PC-9 (cell line): ENCODE data around the gene NUP50.

Source experiments
- EZH2 ChIP-seq: fragments of 200-600 bp; sonication (generic); IDR thresholded peaks from 2 replicates; pipeline ENCODE4 v1.8.0; 2017; ENCODE audit warnings: antibody characterized with exemption, low read depth
- TF ChIP-seq, protein P1 (sequence below): fragments of 200-600 bp; sonication (generic); conservative IDR thresholded peaks from 2 replicates; pipeline ENCODE4 v1.6.1; 2017; ENCODE audit warnings: mixed run types, antibody characterized with exemption, mild to moderate bottlenecking, moderate library complexity

DNA sequence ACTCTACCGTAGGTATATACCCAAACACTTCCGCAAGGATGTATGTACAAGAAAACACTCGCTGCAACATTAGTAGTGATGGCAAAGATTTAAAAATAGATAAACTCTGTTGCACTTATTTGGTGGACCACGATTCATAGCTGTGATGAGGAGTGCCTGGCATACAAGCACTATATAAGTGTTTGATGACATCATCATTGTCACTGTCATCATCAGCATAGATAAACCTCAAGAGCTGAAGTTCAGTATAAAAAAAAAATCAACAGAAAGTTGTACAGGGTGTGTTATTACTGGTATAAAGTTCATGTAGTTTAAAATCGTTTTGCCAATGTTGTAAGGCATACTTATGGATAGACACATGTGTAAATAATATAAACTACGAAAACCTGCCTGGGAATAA, 24.0 kb upstream of the NUP50 start:
- TF ChIP-seq, protein P1, sequence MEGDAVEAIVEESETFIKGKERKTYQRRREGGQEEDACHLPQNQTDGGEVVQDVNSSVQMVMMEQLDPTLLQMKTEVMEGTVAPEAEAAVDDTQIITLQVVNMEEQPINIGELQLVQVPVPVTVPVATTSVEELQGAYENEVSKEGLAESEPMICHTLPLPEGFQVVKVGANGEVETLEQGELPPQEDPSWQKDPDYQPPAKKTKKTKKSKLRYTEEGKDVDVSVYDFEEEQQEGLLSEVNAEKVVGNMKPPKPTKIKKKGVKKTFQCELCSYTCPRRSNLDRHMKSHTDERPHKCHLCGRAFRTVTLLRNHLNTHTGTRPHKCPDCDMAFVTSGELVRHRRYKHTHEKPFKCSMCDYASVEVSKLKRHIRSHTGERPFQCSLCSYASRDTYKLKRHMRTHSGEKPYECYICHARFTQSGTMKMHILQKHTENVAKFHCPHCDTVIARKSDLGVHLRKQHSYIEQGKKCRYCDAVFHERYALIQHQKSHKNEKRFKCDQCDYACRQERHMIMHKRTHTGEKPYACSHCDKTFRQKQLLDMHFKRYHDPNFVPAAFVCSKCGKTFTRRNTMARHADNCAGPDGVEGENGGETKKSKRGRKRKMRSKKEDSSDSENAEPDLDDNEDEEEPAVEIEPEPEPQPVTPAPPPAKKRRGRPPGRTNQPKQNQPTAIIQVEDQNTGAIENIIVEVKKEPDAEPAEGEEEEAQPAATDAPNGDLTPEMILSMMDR: no peak
- no peak for TF ChIP-seq EZH2
